WERI-Rb-1 (cell line): ENCODE data around the gene FCRL1.

ENCODE experiments used
- DNase-seq: peaks from one replicate; pipeline ENCODE4 v3.0.0-alpha.2; 2020
- H3K27ac ChIP-seq: fragments of 250-450 bp; sonication (Bioruptor Pico); 2 replicates; pipeline ENCODE4 v1.5.1; 2020; ENCODE audit warnings: mild to moderate bottlenecking, moderate library complexity
- H3K27me3 ChIP-seq: fragments of 250-450 bp; sonication (Bioruptor Pico); 2 replicates; pipeline ENCODE4 v1.5.1; 2021; ENCODE audit warnings: mild to moderate bottlenecking, low read depth, moderate library complexity; ENCODE audit not compliant: insufficient read depth, severe bottlenecking
- H3K36me3 ChIP-seq: fragments of 250-450 bp; sonication (Bioruptor Pico); 2 replicates; pipeline ENCODE4 v1.5.1; 2020; ENCODE audit warnings: mild to moderate bottlenecking, moderate library complexity
- H3K4me3 ChIP-seq: 2 replicates; pipeline ENCODE4 v1.5.1; 2011; ENCODE audit warnings: low read depth, mild to moderate bottlenecking, control low read depth, low read length
- H3K9me3 ChIP-seq: fragments of 250-450 bp; sonication (Bioruptor Pico); 2 replicates; pipeline ENCODE4 v1.5.1; 2021; ENCODE audit warnings: mild to moderate bottlenecking, moderate library complexity; ENCODE audit not compliant: severe bottlenecking
- CTCF ChIP-seq: IDR thresholded peaks from 2 replicates; pipeline ENCODE4 v1.5.1; 2011; ENCODE audit warnings: low read depth, mild to moderate bottlenecking, control low read depth, inconsistent platforms, low read length

The FCRL1 gene

GRCh38 chr1:157785248-157785647, 34.7 kb downstream of the FCRL1 start:
- no peak for DNase-seq
- Histone ChIP-seq H3K4me3 (no peak overlapping the region), H3K27ac (no peak overlapping the region), H3K9me3 (no peaks in the 10 kb centered on the region), H3K27me3 (peaks cover 52% of the 10 kb centered on the region), H3K36me3 (no peaks in the 10 kb centered on the region)
- TF ChIP-seq CTCF, result no peak

- H3K27me3 ChIP-seq, result peaks cover 55% of the 10 kb centered on the region
- no peaks in the 10 kb centered on the region for H3K36me3 ChIP-seq
- no peak for DNase-seq
- no peak overlapping the region for H3K4me3 ChIP-seq
- no peak overlapping the region for H3K27ac ChIP-seq
- no peak for TF ChIP-seq CTCF
- no peaks in the 10 kb centered on the region for H3K9me3 ChIP-seq
Observed at GRCh38 chr1:157784801-157785200, 35.1 kb downstream of the FCRL1 start.

GRCh38 chr1:157782931-157783330, 37.0 kb downstream of the FCRL1 start:
- Histone ChIP-seq H3K27ac (no peak overlapping the region), H3K36me3 (no peaks in the 10 kb centered on the region), H3K27me3 (peaks cover 45% of the 10 kb centered on the region), H3K9me3 (no peaks in the 10 kb centered on the region), H3K4me3 (no peak overlapping the region)
- no peak for TF ChIP-seq CTCF
- no peak for DNase-seq

GRCh38 chr1:157781048-157781447, 38.9 kb downstream of the FCRL1 start:
- no peaks in the 10 kb centered on the region for H3K36me3 ChIP-seq
- DNase-seq, result no peak
- no peak overlapping the region for H3K4me3 ChIP-seq
- no peak for TF ChIP-seq CTCF
- no peaks in the 10 kb centered on the region for H3K9me3 ChIP-seq
- no peak overlapping the region for H3K27ac ChIP-seq
- H3K27me3 ChIP-seq, result peaks cover 36% of the 10 kb centered on the region

- DNase-seq, result no peak
- H3K27ac ChIP-seq, result no peak within 1 kb of the TSS
- no peaks in the 10 kb centered on the region for H3K9me3 ChIP-seq
- no peak within 1 kb of the TSS for H3K4me3 ChIP-seq
- H3K36me3 ChIP-seq, result no peaks in the 10 kb centered on the region
- H3K27me3 ChIP-seq, result peaks cover 5% of the 10 kb centered on the region
- TF ChIP-seq CTCF, result no peak
Observed at GRCh38 chr1:157776971-157777391, 42.9 kb downstream of the FCRL1 start, which contains the start of gene FCRL2. TSS of gene FCRL2 (minus strand) at chr1:157777132. CDS start at chr1:157777073, 59 bp downstream.
